Mucosa of descending colon (tissue), 3 donors: ENCODE measurements around the gene LYST. TPM values are rescaled to one million over a fixed set of nuclear protein-coding genes. Genes with fewer than 3 reads are reported as not detected.

Source experiments
- ATAC-seq: fragments of 200-7000 bp; cut with Tn5 transposase; one replicate; pipeline ENCODE4 v1.9.1; 2020; ENCODE audit warnings: mild to moderate bottlenecking, moderate library complexity
- DNase-seq, 3 donors: peaks; one replicate each; pipeline ENCODE4 v3.0.0-alpha.2; 2020
- H3K36me3 ChIP-seq: fragments of 200-600 bp; one replicate; pipeline ENCODE4 v1.8.0; 2021; ENCODE audit warnings: low read depth, mild to moderate bottlenecking
- H3K4me1 ChIP-seq: fragments of 200-600 bp; one replicate; pipeline ENCODE4 v1.8.0; 2021; ENCODE audit warnings: low read depth, mild to moderate bottlenecking
- H3K4me3 ChIP-seq: fragments of 200-600 bp; one replicate; pipeline ENCODE4 v1.8.0; 2021; ENCODE audit warnings: mild to moderate bottlenecking
- H3K9me3 ChIP-seq: fragments of 200-600 bp; one replicate; pipeline ENCODE4 v1.8.0; 2021; ENCODE audit warnings: mild to moderate bottlenecking
- CTCF ChIP-seq: fragments of 200-600 bp; IDR thresholded peaks from one replicate; pipeline ENCODE4 v1.8.0; 2022; ENCODE audit warnings: antibody characterized with exemption, mild to moderate bottlenecking
- intact Hi-C, 2 donors: fragments of 100-400 bp; cut with DNase I in 1 of 2; cut with micrococcal nuclease in 1 of 2; formaldehyde crosslinking; loops; one replicate each; pipeline versions ENCODE4 v1.11.0 to v1.11.1; 2022; cut with DNase I, micrococcal nuclease
- total RNA-seq, 3 donors: library from RNA; stranded (reverse); fragmentation: NEBNext Ultra II Directional in 2 of 3; extraction: Animal tissue kit (Norgen Biotek cat#: 25700) in 2 of 3; gene quantifications; one replicate each; pipeline versions ENCODE4 v1.2.1 to v1.2.4, GENCODE V29; 2021 to 2023
- donor health status: DM: no; HTN: no; CAD: no; lungs with moderate emphysema.
- donor health status: DM: no; HTN: no; CAD: no.
- donor health status: DM: no; HTN: yes; CAD: no.

LYST gene
- total RNA-seq, 3 donors from 2014 or later = 24.0 to 32.3 (median 26.7) TPM

GRCh38 chr1:235741294-235741693 is 125.4 kb downstream of the LYST start:
- no peak for ATAC-seq
- H3K36me3 ChIP-seq = no peaks in the 10 kb centered on the region
- no peaks in the 10 kb centered on the region for H3K9me3 ChIP-seq
- no peak overlapping the region for H3K4me3 ChIP-seq
- no peak for DNase-seq
- intact Hi-C loops = no loop called here
- no peaks in the 10 kb centered on the region for H3K4me1 ChIP-seq
- TF ChIP-seq CTCF = no peak

GRCh38 chr1:235739631-235740030 is 127.1 kb downstream of the LYST start:
- Histone ChIP-seq H3K36me3 (no peaks in the 10 kb centered on the region), H3K4me3 (no peak overlapping the region), H3K4me1 (no peaks in the 10 kb centered on the region), H3K9me3 (no peaks in the 10 kb centered on the region)
- no peak for TF ChIP-seq CTCF
- no peak for ATAC-seq
- intact Hi-C loops = no loop called here
- no peak for DNase-seq

- H3K36me3 ChIP-seq = no peaks in the 10 kb centered on the region
- no peak overlapping the region for H3K4me3 ChIP-seq
- H3K9me3 ChIP-seq = no peaks in the 10 kb centered on the region
- ATAC-seq (no peak), DNase-seq (no peak)
- no peaks in the 10 kb centered on the region for H3K4me1 ChIP-seq
- TF ChIP-seq CTCF = no peak
- intact Hi-C loops = no loop called here
These were observed 127.6 kb downstream of the LYST start for GRCh38 chr1:235739124-235739523.

GRCh38 chr1:235737751-235738150 is 129.0 kb downstream of the LYST start:
- Histone ChIP-seq H3K9me3 (no peaks in the 10 kb centered on the region), H3K4me1 (no peaks in the 10 kb centered on the region), H3K4me3 (no peak overlapping the region), H3K36me3 (no peaks in the 10 kb centered on the region)
- DNase-seq (no peak), ATAC-seq (no peak)
- TF ChIP-seq CTCF = no peak
- intact Hi-C loops = no loop called here

- no peak overlapping the region for H3K4me3 ChIP-seq
- no peaks in the 10 kb centered on the region for H3K4me1 ChIP-seq
- TF ChIP-seq CTCF = no peak
- H3K36me3 ChIP-seq = no peaks in the 10 kb centered on the region
- ATAC-seq (no peak), DNase-seq (no peak)
- intact Hi-C loops = no loop called here
- H3K9me3 ChIP-seq = no peaks in the 10 kb centered on the region
These were observed 130.4 kb downstream of the LYST start for GRCh38 chr1:235736263-235736662.

- no peak for DNase-seq
- no peak for ATAC-seq
- Histone ChIP-seq H3K36me3 (no peaks in the 10 kb centered on the region), H3K9me3 (no peaks in the 10 kb centered on the region), H3K4me3 (no peak overlapping the region), H3K4me1 (no peaks in the 10 kb centered on the region)
- intact Hi-C loops = no loop called here
- no peak for TF ChIP-seq CTCF
These were observed 131.1 kb downstream of the LYST start for GRCh38 chr1:235735621-235736020.
